Keratinocyte (primary cell): ENCODE data around the gene ETV7. TPM values are rescaled to one million over a fixed set of nuclear protein-coding genes. Genes with fewer than 3 reads are reported as not detected.
A peak's percentile ranks its signal among the peaks of the same experiment; 100 is the strongest.

Source experiments
- DNase-seq: peaks from one replicate; pipeline ENCODE4 v3.0.0-alpha.2; 2011; ENCODE audit warnings: low read depth, missing footprints, low spot score
- FAIRE-seq: peaks from 2 replicates; lab custom pipeline; 2011; peaks lifted over from hg19 to GRCh38; lab: Jason Lieb, UNC
- H2AFZ ChIP-seq: 2 replicates; pipeline ENCODE4 v1.6.0; 2012; ENCODE audit warnings: low read length, control low read depth, inconsistent platforms; ENCODE audit not compliant: control insufficient read depth
- H3K27ac ChIP-seq: 2 replicates; pipeline ENCODE4 v1.5.1; 2011; ENCODE audit warnings: low read length; ENCODE audit not compliant: control insufficient read depth, insufficient read depth
- H3K27me3 ChIP-seq: 3 replicates; pipeline ENCODE4 v1.6.0; 2011; ENCODE audit warnings: low read length; ENCODE audit not compliant: control insufficient read depth, insufficient read depth; ENCODE audit errors: extremely low read depth
- H3K36me3 ChIP-seq, 2 experiments: 2 replicates in 1 of 2; 3 replicates in 1 of 2; pipeline ENCODE4 v1.5.1; 2011; ENCODE audit warnings: low read length in 2 of 2, mild to moderate bottlenecking in 1 of 2; ENCODE audit not compliant: control insufficient read depth in 2 of 2, insufficient read depth in 2 of 2; ENCODE audit errors: extremely low read depth in 1 of 2
- H3K4me1 ChIP-seq: 3 replicates; pipeline ENCODE4 v1.5.1; 2011; ENCODE audit warnings: low read length; ENCODE audit not compliant: control insufficient read depth, insufficient read depth; ENCODE audit errors: extremely low read depth
- H3K4me2 ChIP-seq: 3 replicates; pipeline ENCODE4 v1.6.0; 2011; ENCODE audit warnings: low read depth, low read length; ENCODE audit not compliant: control insufficient read depth, insufficient read depth; ENCODE audit errors: extremely low read depth
- H3K4me3 ChIP-seq, 3 experiments: fragments of 200-600 bp in 1 of 3; sonication (generic) in 1 of 3; 2 replicates in 2 of 3; 3 replicates in 1 of 3; pipeline ENCODE4 v1.5.1; 2011 to 2016; ENCODE audit warnings: low read length in 3 of 3, mild to moderate bottlenecking in 3 of 3, control low read depth in 2 of 3, inconsistent platforms in 1 of 3, low read depth in 1 of 3, mixed read lengths in 1 of 3, mixed run types in 1 of 3, moderate library complexity in 1 of 3; ENCODE audit not compliant: control insufficient read depth in 2 of 3, insufficient read depth in 2 of 3; ENCODE audit errors: extremely low read depth in 1 of 3
- H3K79me2 ChIP-seq: 2 replicates; pipeline ENCODE4 v1.6.0; 2012; ENCODE audit warnings: low read length; ENCODE audit not compliant: control insufficient read depth, insufficient read depth
- H3K9ac ChIP-seq: 3 replicates; pipeline ENCODE4 v1.6.0; 2011; ENCODE audit warnings: low read length; ENCODE audit not compliant: control insufficient read depth, insufficient read depth; ENCODE audit errors: extremely low read depth
- H3K9me1 ChIP-seq: 3 replicates; pipeline ENCODE4 v1.6.0; 2011; ENCODE audit warnings: low read length; ENCODE audit not compliant: control insufficient read depth, insufficient read depth; ENCODE audit errors: extremely low read depth
- H3K9me3 ChIP-seq: 2 replicates; pipeline ENCODE4 v1.5.1; 2012; ENCODE audit warnings: low read depth, low read length; ENCODE audit not compliant: control insufficient read depth
- H4K20me1 ChIP-seq: 3 replicates; pipeline ENCODE4 v1.6.0; 2011; ENCODE audit warnings: low read length; ENCODE audit not compliant: control insufficient read depth, insufficient read depth; ENCODE audit errors: extremely low read depth
- CTCF ChIP-seq, 3 experiments: IDR thresholded peaks in 1 of 3; conservative IDR thresholded peaks in 1 of 3; optimal IDR thresholded peaks in 1 of 3; 2 replicates in 2 of 3; 3 replicates in 1 of 3; pipeline versions ENCODE3 to v1.5.1; 2011; ENCODE audit warnings: low read length in 3 of 3, mild to moderate bottlenecking in 3 of 3, moderate library complexity in 2 of 3, control low read depth in 1 of 3, inconsistent platforms in 1 of 3; ENCODE audit not compliant: insufficient read depth in 2 of 3; ENCODE audit errors: extremely low read depth in 1 of 3
- EZH2 ChIP-seq: IDR thresholded peaks from one replicate; pipeline ENCODE4 v1.6.1; 2012; ENCODE audit warnings: inconsistent platforms, mild to moderate bottlenecking, low read length, moderate library complexity
- dilution Hi-C: fragments of 300-500 bp; cut with MboI; formaldehyde crosslinking; loops from one replicate; pipeline ENCODE4 v1.7.0; 2020; ENCODE audit warnings: low sequenced_read_pairs; ENCODE audit not compliant: extremely low pct_ligation_motif_present
- polyA plus RNA-seq, 5 experiments: library from polyadenylated mRNA; depleted of rRNA in 3 of 5; stranded (reverse) in 3 of 5; stranded (forward) in 1 of 5; unstranded in 1 of 5; fragments of >200 nt; gene quantifications; 1 replicate in 1 of 5; 2 replicates in 3 of 5; 3 replicates in 1 of 5; pipeline versions ENCODE4 v1.2.1 to v1.2.3, GENCODE V29; 2011 to 2012; ENCODE audit warnings: missing spikeins in 2 of 5, low read depth in 1 of 5, low replicate concordance in 1 of 5

ETV7 gene
- polyA plus RNA-seq, 1 donor (not counting 4 experiments of a cell fraction or from before 2014, with no cell fraction given): 0.22 TPM

- TF ChIP-seq CTCF (optimal IDR thresholded peaks at IDR 0.05 in 1 of 3, IDR thresholded peaks at IDR 0.05 in 1 of 3, conservative IDR thresholded peaks at IDR 0.05 in 1 of 3; ENCODE audit: extremely low read depth in 1 of 3, insufficient read depth in 2 of 3, low read length in 3 of 3) (no peak), EZH2 (no peak)
- no peak for FAIRE-seq
- H4K20me1 ChIP-seq: no peaks in the 10 kb centered on the region
These were observed 44.3 kb downstream of the ETV7 start for GRCh38 chr6:36343109-36343680.

GRCh38 chr6:36340618-36341454 is 46.6 kb downstream of the ETV7 start:
- dilution Hi-C loops: no loop called here
- H3K27ac ChIP-seq: no peak overlapping the region
- DNase-seq: no peak

More at GRCh38 chr6:36343109-36343680, 44.3 kb downstream of the ETV7 start:
- H3K27me3 ChIP-seq: peaks cover 23% of the 10 kb centered on the region
- H3K27ac ChIP-seq: no peak overlapping the region
- no peaks in the 10 kb centered on the region for H3K36me3 ChIP-seq
- H3K9ac ChIP-seq: no peak overlapping the region
- no peak overlapping the region for H3K4me2 ChIP-seq
- no peak overlapping the region for H3K4me3 ChIP-seq
- no peaks in the 10 kb centered on the region for H3K9me3 ChIP-seq
- H3K4me1 ChIP-seq: peaks cover 5% of the 10 kb centered on the region
- DNase-seq: no peak
- dilution Hi-C loops: no loop called here
- H3K9me1 ChIP-seq: no peaks in the 10 kb centered on the region
- no peak overlapping the region for H2AFZ ChIP-seq
- H3K79me2 ChIP-seq: no peaks in the 10 kb centered on the region

More at GRCh38 chr6:36340618-36341454, 46.6 kb downstream of the ETV7 start:
- Histone ChIP-seq H3K27me3 (peaks cover 23% of the 10 kb centered on the region), H3K79me2 (no peaks in the 10 kb centered on the region), H3K4me3 (peak overlapping the region; percentile 7 to 65 (median 57)), H3K4me2 (peak overlapping the region; percentile 86), H3K4me1 (peaks cover 5% of the 10 kb centered on the region), H3K9ac (peak overlapping the region; percentile 26), H3K9me3 (no peaks in the 10 kb centered on the region), H3K36me3 (no peaks in the 10 kb centered on the region), H3K9me1 (no peaks in the 10 kb centered on the region), H2AFZ (peak overlapping the region; percentile 92), H4K20me1 (no peaks in the 10 kb centered on the region)
- FAIRE-seq: no peak
- TF ChIP-seq EZH2 (peak; percentile 49), CTCF (optimal IDR thresholded peaks at IDR 0.05 in 1 of 3, IDR thresholded peaks at IDR 0.05 in 1 of 3, conservative IDR thresholded peaks at IDR 0.05 in 1 of 3; ENCODE audit: extremely low read depth in 1 of 3, insufficient read depth in 2 of 3, low read length in 3 of 3) (peak; percentile 93 to 98 (median 98))
